A549 (cell line): ENCODE results near the gene SRP9. TPM values are rescaled to one million over a fixed set of nuclear protein-coding genes. Genes with fewer than 3 reads are reported as not detected.

ENCODE experiments used
- ATAC-seq, 2 experiments: fragments of 200-7000 bp in 1 of 2; fragments of >200 bp in 1 of 2; cut with Nextera tagmentation in 1 of 2; cut with Tn5 transposase in 1 of 2; 3 replicates each; pipeline versions ENCODE4 v1.8.0 to v1.9.1; 2018 to 2020; ENCODE audit warnings: mild to moderate bottlenecking in 1 of 2, moderate library complexity in 1 of 2
- CTCF ChIA-PET: fragments of 300-600 bp; sonication (Branson Sonifier 250); formaldehyde crosslinking; extraction: SDS; loops from one replicate; lab custom pipeline; 2021; ENCODE audit warnings: antibody characterized with exemption, inconsistent platforms; lab: Yijun Ruan, JAX
- POLR2A ChIA-PET: fragments of 350-600 bp; formaldehyde crosslinking; extraction: SDS; loops from one replicate; lab custom pipeline; 2021; ENCODE audit warnings: antibody characterized with exemption, inconsistent platforms; lab: Yijun Ruan, JAX
- DNase-seq, 2 experiments: peaks; one replicate each; pipeline versions ENCODE4 v3.0.0 to v3.0.0-alpha.2; 2011 to 2016; ENCODE audit warnings: low read depth in 1 of 2, low spot score in 1 of 2
- FAIRE-seq: peaks from 2 replicates; lab custom pipeline; 2011; peaks lifted over from hg19 to GRCh38; lab: Jason Lieb, UNC
- H3K27ac ChIP-seq, 2 experiments: fragments of >200 bp; sonication (Bioruptor Twin); formaldehyde crosslinking; 3 replicates each; pipeline ENCODE4 v1.5.1; 2016 to 2017
- H3K4me1 ChIP-seq: fragments of >200 bp; sonication (Bioruptor Twin); formaldehyde crosslinking; 3 replicates; pipeline ENCODE4 v1.6.1; 2016
- H3K4me2 ChIP-seq: fragments of >200 bp; sonication (Bioruptor Twin); formaldehyde crosslinking; 3 replicates; pipeline ENCODE4 v1.6.1; 2016
- H3K4me3 ChIP-seq: fragments of >200 bp; sonication (Bioruptor Twin); formaldehyde crosslinking; 3 replicates; pipeline ENCODE4 v1.5.1; 2016
- H3K9me3 ChIP-seq: fragments of >200 bp; sonication (Bioruptor Twin); formaldehyde crosslinking; 3 replicates; pipeline ENCODE4 v1.6.1; 2016
- CBX2 ChIP-seq: fragments of 200-600 bp; sonication (generic); IDR thresholded peaks from 2 replicates; pipeline ENCODE4 v1.6.1; 2016; ENCODE audit warnings: low read depth, mild to moderate bottlenecking, borderline replicate concordance
- CBX8 ChIP-seq: fragments of 200-600 bp; sonication (generic); IDR thresholded peaks from 2 replicates; pipeline ENCODE4 v1.6.1; 2016
- CEBPB ChIP-seq, 2 experiments: fragments of >200 bp in 1 of 2; sonication (Bioruptor Twin) in 1 of 2; formaldehyde crosslinking in 1 of 2; IDR thresholded peaks; 2 replicates each; pipeline ENCODE4 v1.6.1; 2012 to 2016
- CHD2 ChIP-seq: fragments of 150-350 bp; IDR thresholded peaks from 2 replicates; pipeline ENCODE4 v1.6.1; 2014; ENCODE audit warnings: low read length; ENCODE audit not compliant: partially characterized antibody
- EHMT2 ChIP-seq: fragments of 200-600 bp; sonication (generic); IDR thresholded peaks from 2 replicates; pipeline ENCODE4 v1.6.1; 2016; ENCODE audit warnings: antibody characterized with exemption, low read depth, mild to moderate bottlenecking, moderate library complexity
- EP300 ChIP-seq, 2 experiments: fragments of >200 bp; sonication (Bioruptor Twin); formaldehyde crosslinking; IDR thresholded peaks; 2 replicates in 1 of 2; 3 replicates in 1 of 2; pipeline ENCODE4 v1.6.1; 2016 to 2017
- ESRRA ChIP-seq: fragments of 150-350 bp; IDR thresholded peaks from 2 replicates; pipeline ENCODE4 v1.6.1; 2014; ENCODE audit warnings: mild to moderate bottlenecking, low read length, borderline replicate concordance
- FOSB ChIP-seq: fragments of 250-450 bp; sonication (Bioruptor Pico); IDR thresholded peaks from 2 replicates; pipeline ENCODE4 v1.5.0; 2020; ENCODE audit warnings: mild to moderate bottlenecking, moderate library complexity
- HDAC2 ChIP-seq: fragments of 200-600 bp; sonication (generic); IDR thresholded peaks from 2 replicates; pipeline ENCODE4 v1.6.1; 2016
- KDM1A ChIP-seq: fragments of 200-600 bp; sonication (generic); IDR thresholded peaks from 2 replicates; pipeline ENCODE4 v1.6.1; 2016; ENCODE audit warnings: low read depth, mild to moderate bottlenecking
- MAFK ChIP-seq: fragments of 450-650 bp; IDR thresholded peaks from 2 replicates; pipeline ENCODE4 v1.6.1; 2014; ENCODE audit not compliant: partially characterized antibody
- MAZ ChIP-seq: fragments of 150-350 bp; IDR thresholded peaks from 2 replicates; pipeline ENCODE4 v1.6.1; 2014; ENCODE audit warnings: antibody characterized with exemption, low read depth, low read length, borderline replicate concordance
- PHF8 ChIP-seq: fragments of 200-600 bp; sonication (generic); IDR thresholded peaks from 2 replicates; pipeline ENCODE4 v1.6.1; 2016; ENCODE audit warnings: low read depth, mild to moderate bottlenecking, antibody characterized with exemption, moderate library complexity, borderline replicate concordance
- POLR2A ChIP-seq: IDR thresholded peaks from 2 replicates; pipeline ENCODE4 v1.6.1; 2012; ENCODE audit warnings: mild to moderate bottlenecking, low read length
- RAD21 ChIP-seq, 2 experiments: fragments of >200 bp in 1 of 2; sonication (Bioruptor Twin) in 1 of 2; formaldehyde crosslinking in 1 of 2; IDR thresholded peaks in 1 of 2; conservative IDR thresholded peaks in 1 of 2; 2 replicates in 1 of 2; 3 replicates in 1 of 2; pipeline ENCODE4 v1.6.1; 2012 to 2018; ENCODE audit warnings: inconsistent platforms in 1 of 2
- RNF2 ChIP-seq: fragments of 200-600 bp; sonication (generic); IDR thresholded peaks from 2 replicates; pipeline ENCODE4 v1.6.1; 2016; ENCODE audit warnings: low read depth, mild to moderate bottlenecking, antibody characterized with exemption, moderate library complexity, borderline replicate concordance
- SMC3 ChIP-seq: fragments of >200 bp; sonication (Bioruptor Twin); formaldehyde crosslinking; IDR thresholded peaks from 3 replicates; pipeline ENCODE4 v1.6.1; 2018; ENCODE audit warnings: inconsistent platforms
- SREBF2 ChIP-seq: fragments of 450-650 bp; IDR thresholded peaks from 2 replicates; pipeline ENCODE4 v1.6.1; 2014; ENCODE audit warnings: mild to moderate bottlenecking, moderate library complexity
- TP53 ChIP-seq: fragments of 250-450 bp; sonication (Bioruptor Pico); IDR thresholded peaks from 2 replicates; pipeline ENCODE4 v1.5.0; 2021; ENCODE audit warnings: mild to moderate bottlenecking, moderate library complexity
- ZC3H11A ChIP-seq: fragments of 450-650 bp; IDR thresholded peaks from 2 replicates; pipeline ENCODE4 v1.6.1; 2014; ENCODE audit warnings: antibody characterized with exemption, mild to moderate bottlenecking
- WGBS: methylation state at CpG from one replicate; pipeline ENCODE4 v1.1.6; 2017; ENCODE audit errors: missing lambda C conversion rate; 5-methylcytosine and 5-hydroxymethylcytosine counted together
- polyA plus RNA-seq, 4 experiments: library from polyadenylated mRNA; depleted of rRNA in 3 of 4; stranded (reverse); fragments of >200 nt; fragmentation: RNase III in 1 of 4; extraction: RNeasy Plus Mini Kit Qiagen cat#74134 plus additional on column Dnase treatment in 1 of 4; gene quantifications; 2 replicates in 3 of 4; 3 replicates in 1 of 4; pipeline ENCODE4 v1.2.3, GENCODE V29; 2011 to 2017
- TF ChIP-seq, protein P1 (sequence below): IDR thresholded peaks from 2 replicates; pipeline ENCODE4 v1.6.1; 2012
- TF ChIP-seq, protein P2 (sequence below): fragments of 250-450 bp; sonication (Bioruptor Pico); IDR thresholded peaks from 2 replicates; pipeline ENCODE4 v1.5.0; 2020; ENCODE audit warnings: low read depth, mild to moderate bottlenecking, moderate library complexity
- TF ChIP-seq, protein P3 (sequence below): fragments of 450-650 bp; IDR thresholded peaks from 2 replicates; pipeline ENCODE4 v1.6.1; 2014; ENCODE audit warnings: antibody characterized with exemption
- TF ChIP-seq, protein P4 (sequence below): fragments of >200 bp; sonication (Bioruptor Twin); formaldehyde crosslinking; IDR thresholded peaks from 3 replicates; pipeline ENCODE4 v1.5.1; 2016
- TF ChIP-seq, protein P5 (sequence below): IDR thresholded peaks from 2 replicates; pipeline ENCODE4 v1.6.1; 2012

The SRP9 gene
- polyA plus RNA-seq, 2 of the 4 experiments (the other 2 are of a cell fraction): 352 to 629 TPM

DNA sequence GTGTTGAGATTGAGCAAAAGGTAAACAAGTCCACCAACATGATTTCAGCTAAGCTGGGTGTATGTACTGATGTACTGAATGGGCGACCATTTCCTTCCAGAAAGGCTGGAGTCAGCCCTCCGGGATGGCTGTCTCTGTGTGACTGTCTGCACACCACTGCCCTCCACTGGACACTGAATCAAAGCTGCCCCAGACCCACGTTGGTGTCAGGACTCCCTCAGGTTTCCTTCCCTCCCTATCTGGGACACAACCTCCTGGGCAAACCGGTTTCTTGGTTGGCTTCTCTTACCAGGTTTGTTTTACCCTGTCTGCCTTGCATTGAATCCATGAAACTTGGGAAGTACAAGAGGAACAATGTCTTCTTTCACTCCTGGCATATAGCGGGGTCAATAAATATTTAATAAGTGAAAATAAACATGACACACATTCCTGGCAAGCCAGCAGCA is 5.3 kb upstream of the SRP9 start:
- 7% methylated on average over 5 of the region's 5 CpGs for WGBS
- peak overlapping the region; percentile 64 for H3K4me2 ChIP-seq
- POLR2A ChIA-PET: interaction anchor here (0.5 to 2.5 kb wide), 6 partner anchors 25 to 120 kb away, joined by 3 to 12 read pairs (median 5); partner anchors contain the start of gene ENAH
- peak; percentile 87 to 90 for DNase-seq
- H3K27ac ChIP-seq: peak overlapping the region; percentile 83 to 86
- CTCF ChIA-PET: interaction anchor here (0.6 to 20.2 kb wide), 99 partner anchors 9 to 328 kb away, joined by 3 to 429 read pairs (median 5); partner anchors contain the start of genes ENAH, EPHX1 and TMEM63A
- peaks cover 51% of the 10 kb centered on the region for H3K4me1 ChIP-seq
- H3K4me3 ChIP-seq: no peak overlapping the region
- no peaks in the 10 kb centered on the region for H3K9me3 ChIP-seq
- no peak for TF ChIP-seq MAZ
- TF ChIP-seq, protein P1, sequence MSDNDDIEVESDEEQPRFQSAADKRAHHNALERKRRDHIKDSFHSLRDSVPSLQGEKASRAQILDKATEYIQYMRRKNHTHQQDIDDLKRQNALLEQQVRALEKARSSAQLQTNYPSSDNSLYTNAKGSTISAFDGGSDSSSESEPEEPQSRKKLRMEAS: peak; percentile 43; the same call in 1 of the 2 replicates
- peak; percentile 99 for TF ChIP-seq RAD21 (conservative IDR thresholded peaks at IDR 0.05 in 1 of 2, IDR thresholded peaks at IDR 0.05 in 1 of 2)
- 0 out of 2 replicates have a peak, but pooled peaks have one; percentile 31 for TF ChIP-seq TP53 (CRISPR knock-in tag)
- TF ChIP-seq, protein P2, sequence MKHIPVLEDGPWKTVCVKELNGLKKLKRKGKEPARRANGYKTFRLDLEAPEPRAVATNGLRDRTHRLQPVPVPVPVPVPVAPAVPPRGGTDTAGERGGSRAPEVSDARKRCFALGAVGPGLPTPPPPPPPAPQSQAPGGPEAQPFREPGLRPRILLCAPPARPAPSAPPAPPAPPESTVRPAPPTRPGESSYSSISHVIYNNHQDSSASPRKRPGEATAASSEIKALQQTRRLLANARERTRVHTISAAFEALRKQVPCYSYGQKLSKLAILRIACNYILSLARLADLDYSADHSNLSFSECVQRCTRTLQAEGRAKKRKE: no peak
- TF ChIP-seq, protein P3, sequence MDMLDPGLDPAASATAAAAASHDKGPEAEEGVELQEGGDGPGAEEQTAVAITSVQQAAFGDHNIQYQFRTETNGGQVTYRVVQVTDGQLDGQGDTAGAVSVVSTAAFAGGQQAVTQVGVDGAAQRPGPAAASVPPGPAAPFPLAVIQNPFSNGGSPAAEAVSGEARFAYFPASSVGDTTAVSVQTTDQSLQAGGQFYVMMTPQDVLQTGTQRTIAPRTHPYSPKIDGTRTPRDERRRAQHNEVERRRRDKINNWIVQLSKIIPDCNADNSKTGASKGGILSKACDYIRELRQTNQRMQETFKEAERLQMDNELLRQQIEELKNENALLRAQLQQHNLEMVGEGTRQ: no peak
- no peak for TF ChIP-seq RNF2
- TF ChIP-seq, protein P4, sequence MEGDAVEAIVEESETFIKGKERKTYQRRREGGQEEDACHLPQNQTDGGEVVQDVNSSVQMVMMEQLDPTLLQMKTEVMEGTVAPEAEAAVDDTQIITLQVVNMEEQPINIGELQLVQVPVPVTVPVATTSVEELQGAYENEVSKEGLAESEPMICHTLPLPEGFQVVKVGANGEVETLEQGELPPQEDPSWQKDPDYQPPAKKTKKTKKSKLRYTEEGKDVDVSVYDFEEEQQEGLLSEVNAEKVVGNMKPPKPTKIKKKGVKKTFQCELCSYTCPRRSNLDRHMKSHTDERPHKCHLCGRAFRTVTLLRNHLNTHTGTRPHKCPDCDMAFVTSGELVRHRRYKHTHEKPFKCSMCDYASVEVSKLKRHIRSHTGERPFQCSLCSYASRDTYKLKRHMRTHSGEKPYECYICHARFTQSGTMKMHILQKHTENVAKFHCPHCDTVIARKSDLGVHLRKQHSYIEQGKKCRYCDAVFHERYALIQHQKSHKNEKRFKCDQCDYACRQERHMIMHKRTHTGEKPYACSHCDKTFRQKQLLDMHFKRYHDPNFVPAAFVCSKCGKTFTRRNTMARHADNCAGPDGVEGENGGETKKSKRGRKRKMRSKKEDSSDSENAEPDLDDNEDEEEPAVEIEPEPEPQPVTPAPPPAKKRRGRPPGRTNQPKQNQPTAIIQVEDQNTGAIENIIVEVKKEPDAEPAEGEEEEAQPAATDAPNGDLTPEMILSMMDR: peak; percentile 95
- 0 out of 2 replicates have a peak, but pooled peaks have one; percentile 2 for TF ChIP-seq ZC3H11A
- 0 out of 4 replicates have a peak, but pooled peaks of 1 of the 2 experiments have one; percentile 31 for TF ChIP-seq CEBPB (IDR thresholded peaks at IDR 0.05)
- TF ChIP-seq SMC3: peak; percentile 99
- TF ChIP-seq, all 56 proteins: peak for 7
- peak; percentile 93 to 97 for ATAC-seq
- FAIRE-seq: peak; percentile 51

DNA sequence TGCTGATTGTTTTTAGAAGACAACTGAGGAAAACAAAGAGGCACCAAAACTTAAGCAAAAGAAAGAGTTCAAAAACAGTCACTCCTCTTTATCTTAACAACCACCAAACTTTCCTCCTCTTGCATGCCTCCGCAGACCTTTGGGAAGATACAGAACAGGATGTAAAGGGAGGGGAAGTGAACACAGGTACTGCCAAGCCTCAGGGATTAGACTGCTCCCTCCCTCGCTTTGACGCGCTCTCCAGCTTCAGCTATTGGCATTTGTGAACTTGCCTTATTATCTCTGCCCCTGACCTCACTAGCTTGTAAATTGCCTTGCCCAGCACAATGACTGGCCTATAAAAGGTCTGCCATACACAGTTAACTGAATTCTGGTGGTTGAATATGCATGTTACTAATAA is 4.8 kb upstream of the SRP9 start:
- DNase-seq (no peak), ATAC-seq (no peak), FAIRE-seq (no peak)
- ChIA-PET CTCF (interaction anchor here (0.6 to 20.2 kb wide), 92 partner anchors 11 to 328 kb away, joined by 3 to 429 read pairs (median 5); partner anchors contain the start of genes ENAH, EPHX1 and TMEM63A), POLR2A (interaction anchor here (0.7 to 2.5 kb wide), 3 partner anchors 37 to 120 kb away, joined by 3 to 12 read pairs (median 12); partner anchors contain the start of gene ENAH)
- 88% methylated on average over 4 of the region's 4 CpGs for WGBS
- Histone ChIP-seq H3K4me2 (peak overlapping the region; percentile 64), H3K4me1 (peaks cover 46% of the 10 kb centered on the region), H3K9me3 (no peaks in the 10 kb centered on the region), H3K4me3 (no peak overlapping the region), H3K27ac (peak overlapping the region; percentile 83 to 86)
- no peak for TF ChIP-seq RNF2
- TF ChIP-seq, protein P5, sequence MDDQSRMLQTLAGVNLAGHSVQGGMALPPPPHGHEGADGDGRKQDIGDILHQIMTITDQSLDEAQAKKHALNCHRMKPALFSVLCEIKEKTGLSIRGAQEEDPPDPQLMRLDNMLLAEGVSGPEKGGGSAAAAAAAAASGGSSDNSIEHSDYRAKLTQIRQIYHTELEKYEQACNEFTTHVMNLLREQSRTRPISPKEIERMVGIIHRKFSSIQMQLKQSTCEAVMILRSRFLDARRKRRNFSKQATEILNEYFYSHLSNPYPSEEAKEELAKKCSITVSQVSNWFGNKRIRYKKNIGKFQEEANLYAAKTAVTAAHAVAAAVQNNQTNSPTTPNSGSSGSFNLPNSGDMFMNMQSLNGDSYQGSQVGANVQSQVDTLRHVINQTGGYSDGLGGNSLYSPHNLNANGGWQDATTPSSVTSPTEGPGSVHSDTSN: no peak
- TF ChIP-seq MAFK: no peak
- TF ChIP-seq CBX2: no peak
- TF ChIP-seq CEBPB (IDR thresholded peaks at IDR 0.05): no peak
- no peak for TF ChIP-seq HDAC2
- TF ChIP-seq ESRRA: no peak
- no peak for TF ChIP-seq CHD2
- TF ChIP-seq KDM1A: no peak
- no peak for TF ChIP-seq EP300 (IDR thresholded peaks at IDR 0.05)
- TF ChIP-seq CBX8: no peak
- no peak for TF ChIP-seq FOSB (CRISPR knock-in tag)
- no peak for TF ChIP-seq SREBF2
- TF ChIP-seq, protein P4: no peak
- no peak for TF ChIP-seq POLR2A
- no peak for TF ChIP-seq ZC3H11A
- TF ChIP-seq EHMT2: no peak
- no peak for TF ChIP-seq SMC3
- no peak for TF ChIP-seq PHF8
- TF ChIP-seq, protein P3: no peak
